T-helper 2 cell treated with Interferon-gamma antibody and Interleukin-4, amounts not matched to agents 5 μg/mL and 100 μg/mL, for 36 hours (primary cell): ENCODE results near the gene GPR89B.
"Not testable (repeated sequence)": the region's sequence is repeated elsewhere in the genome, so short reads cannot be mapped to it uniquely, and the experiment has no call there.

Source experiments
- DNase-seq: peaks from one replicate; pipeline ENCODE4 v3.0.0; 2021; ENCODE audit warnings: low spot score
- H3K27ac Mint-ChIP-seq: one replicate; pipeline ENCODE4 v1.8.0; 2021; ENCODE audit warnings: mild to moderate bottlenecking, mixed read lengths
- H3K27me3 Mint-ChIP-seq: one replicate; pipeline ENCODE4 v1.8.0; 2021; ENCODE audit warnings: low read depth, mixed read lengths
- H3K36me3 Mint-ChIP-seq: one replicate; pipeline ENCODE4 v1.8.0; 2021; ENCODE audit warnings: low read depth, mixed read lengths
- H3K4me1 Mint-ChIP-seq: one replicate; pipeline ENCODE4 v1.8.0; 2021; ENCODE audit warnings: low read depth, mixed read lengths
- H3K4me3 Mint-ChIP-seq: one replicate; pipeline ENCODE4 v1.8.0; 2022; ENCODE audit warnings: mild to moderate bottlenecking, moderate library complexity, mixed read lengths
- H3K9me3 Mint-ChIP-seq: one replicate; pipeline ENCODE4 v1.8.0; 2021; ENCODE audit warnings: mixed read lengths

Gene GPR89B

GRCh38 chr1:147978896-147979651 lies 50.9 kb downstream of the GPR89B start:
- H3K36me3 Mint-ChIP-seq: peaks cover 16% of the 10 kb centered on the region
- not testable (repeated sequence) for H3K4me3 Mint-ChIP-seq, H3K27me3 Mint-ChIP-seq, DNase-seq, H3K9me3 Mint-ChIP-seq, H3K4me1 Mint-ChIP-seq, H3K27ac Mint-ChIP-seq

- H3K9me3 Mint-ChIP-seq: not testable (repeated sequence)
These were observed 57.2 kb downstream of the GPR89B start for GRCh38 chr1:147985374-147985773.

GRCh38 chr1:147987893-147988292 lies 59.7 kb downstream of the GPR89B start:
- H3K9me3 Mint-ChIP-seq, H3K27me3 Mint-ChIP-seq, H3K4me3 Mint-ChIP-seq, DNase-seq, H3K4me1 Mint-ChIP-seq, H3K27ac Mint-ChIP-seq: not testable (repeated sequence)
- peaks cover 18% of the 10 kb centered on the region for H3K36me3 Mint-ChIP-seq

More at GRCh38 chr1:147985374-147985773, 57.2 kb downstream of the GPR89B start:
- H3K27ac Mint-ChIP-seq, H3K4me1 Mint-ChIP-seq, H3K27me3 Mint-ChIP-seq, H3K4me3 Mint-ChIP-seq, DNase-seq: not testable (repeated sequence)
- peaks cover 16% of the 10 kb centered on the region for H3K36me3 Mint-ChIP-seq

- not testable (repeated sequence) for H3K9me3 Mint-ChIP-seq, DNase-seq, H3K27ac Mint-ChIP-seq, H3K27me3 Mint-ChIP-seq, H3K4me3 Mint-ChIP-seq
- Mint-ChIP-seq H3K36me3 (peaks cover 25% of the 10 kb centered on the region), H3K4me1 (peaks cover 13% of the 10 kb centered on the region)
These were observed 64.7 kb downstream of the GPR89B start for GRCh38 chr1:147992916-147993315.

GRCh38 chr1:147993400-147993799 lies 65.2 kb downstream of the GPR89B start:
- H3K27me3 Mint-ChIP-seq, DNase-seq, H3K9me3 Mint-ChIP-seq, H3K27ac Mint-ChIP-seq: not testable (repeated sequence)
- Mint-ChIP-seq H3K4me3 (peak overlapping the region; percentile 46), H3K36me3 (peaks cover 25% of the 10 kb centered on the region), H3K4me1 (peaks cover 14% of the 10 kb centered on the region)

- DNase-seq, H3K9me3 Mint-ChIP-seq, H3K27ac Mint-ChIP-seq, H3K4me3 Mint-ChIP-seq, H3K27me3 Mint-ChIP-seq: not testable (repeated sequence)
- peaks cover 14% of the 10 kb centered on the region for H3K4me1 Mint-ChIP-seq
- peaks cover 25% of the 10 kb centered on the region for H3K36me3 Mint-ChIP-seq
These were observed 65.8 kb downstream of the GPR89B start for GRCh38 chr1:147993825-147994615.

- H3K4me3 Mint-ChIP-seq, H3K9me3 Mint-ChIP-seq, H3K27me3 Mint-ChIP-seq, DNase-seq, H3K27ac Mint-ChIP-seq: not testable (repeated sequence)
- peaks cover 16% of the 10 kb centered on the region for H3K36me3 Mint-ChIP-seq
- H3K4me1 Mint-ChIP-seq: peaks cover 11% of the 10 kb centered on the region
These were observed 67.9 kb downstream of the GPR89B start for GRCh38 chr1:147996088-147996487.

- not testable (repeated sequence) for H3K4me3 Mint-ChIP-seq, H3K4me1 Mint-ChIP-seq, H3K9me3 Mint-ChIP-seq, H3K27ac Mint-ChIP-seq, DNase-seq, H3K36me3 Mint-ChIP-seq
- H3K27me3 Mint-ChIP-seq: peaks cover 12% of the 10 kb centered on the region
These were observed 79.5 kb downstream of the GPR89B start for GRCh38 chr1:148007724-148008123.

- H3K27ac Mint-ChIP-seq: no peak overlapping the region
- DNase-seq: no peak
- H3K36me3 Mint-ChIP-seq: no peaks in the 10 kb centered on the region
- H3K9me3 Mint-ChIP-seq: no peaks in the 10 kb centered on the region
- peaks cover 33% of the 10 kb centered on the region for H3K27me3 Mint-ChIP-seq
- H3K4me3 Mint-ChIP-seq: no peak overlapping the region
- peaks cover 3% of the 10 kb centered on the region for H3K4me1 Mint-ChIP-seq
These were observed 82.3 kb downstream of the GPR89B start for GRCh38 chr1:148010527-148010926.

- H3K9me3 Mint-ChIP-seq, H3K4me1 Mint-ChIP-seq, H3K36me3 Mint-ChIP-seq, H3K4me3 Mint-ChIP-seq, DNase-seq, H3K27ac Mint-ChIP-seq: not testable (repeated sequence)
- peaks cover 38% of the 10 kb centered on the region for H3K27me3 Mint-ChIP-seq
These were observed 85.2 kb downstream of the GPR89B start for GRCh38 chr1:148013177-148014144.

- not testable (repeated sequence) for H3K9me3 Mint-ChIP-seq, H3K36me3 Mint-ChIP-seq, DNase-seq, H3K27ac Mint-ChIP-seq, H3K4me1 Mint-ChIP-seq
- peak overlapping the region; percentile 56 for H3K4me3 Mint-ChIP-seq
- H3K27me3 Mint-ChIP-seq: peaks cover 38% of the 10 kb centered on the region
These were observed 86.3 kb downstream of the GPR89B start for GRCh38 chr1:148014289-148015200.

GRCh38 chr1:148024918-148025317 lies 96.7 kb downstream of the GPR89B start:
- not testable (repeated sequence) for H3K36me3 Mint-ChIP-seq

GRCh38 chr1:148027004-148027403 lies 98.8 kb downstream of the GPR89B start:
- H3K27ac Mint-ChIP-seq, H3K9me3 Mint-ChIP-seq, H3K36me3 Mint-ChIP-seq, DNase-seq, H3K4me1 Mint-ChIP-seq, H3K27me3 Mint-ChIP-seq, H3K4me3 Mint-ChIP-seq: not testable (repeated sequence)

More at GRCh38 chr1:148024918-148025317, 96.7 kb downstream of the GPR89B start:
- H3K9me3 Mint-ChIP-seq, H3K27me3 Mint-ChIP-seq, H3K27ac Mint-ChIP-seq, DNase-seq, H3K4me1 Mint-ChIP-seq, H3K4me3 Mint-ChIP-seq: not testable (repeated sequence)
